Right ventricle myocardium inferior (tissue), 1 donor: Measurements from ENCODE around the gene NTM. TPM values are rescaled to one million over a fixed set of nuclear protein-coding genes. Genes with fewer than 3 reads are reported as not detected.

Source experiments
- ATAC-seq: fragments of 200-7000 bp; cut with Tn5 transposase; one replicate; pipeline ENCODE4 v1.9.1; 2020; ENCODE audit warnings: mild to moderate bottlenecking, moderate library complexity
- DNase-seq: peaks from one replicate; pipeline ENCODE4 v3.0.0; 2021; ENCODE audit errors: missing footprints
- intact Hi-C: fragments of 100-400 bp; cut with DNase I; formaldehyde crosslinking; loops from one replicate; pipeline ENCODE4 v1.11.0; 2022
- total RNA-seq: library from RNA; stranded (reverse); fragmentation: NEBNext Ultra II Directional; extraction: Animal tissue kit (Norgen Biotek cat#: 25700); gene quantifications from one replicate; pipeline ENCODE4 v1.2.1, GENCODE V29; 2021
- donor health status: DM: no; HTN: yes; CAD: no; lungs with severe emphysema.

Gene NTM
- total RNA-seq, 1 donor from 2014 or later = 2.9 TPM

- no peak for ATAC-seq
- DNase-seq = no peak
- intact Hi-C loops = no loop called here
Observed at GRCh38 chr11:131638889-131639288, 268.5 kb downstream of the NTM start.

- ATAC-seq (no peak), DNase-seq (no peak)
- intact Hi-C loops = no loop called here
Observed at GRCh38 chr11:131640320-131640719, 269.9 kb downstream of the NTM start.

GRCh38 chr11:131642756-131643531 lies 272.5 kb downstream of the NTM start:
- ATAC-seq (no peak), DNase-seq (no peak)
- intact Hi-C loops = no loop called here

GRCh38 chr11:131644204-131644795 lies 273.9 kb downstream of the NTM start:
- intact Hi-C loops = no loop called here
- DNase-seq = no peak
- ATAC-seq = no peak

- ATAC-seq (no peak), DNase-seq (no peak)
- intact Hi-C loops = no loop called here
Observed at GRCh38 chr11:131645237-131645636, 274.8 kb downstream of the NTM start.

GRCh38 chr11:131649856-131650255 lies 279.4 kb downstream of the NTM start:
- intact Hi-C loops = no loop called here

GRCh38 chr11:131652231-131652630 lies 281.8 kb downstream of the NTM start:
- intact Hi-C loops = no loop called here
- DNase-seq (no peak), ATAC-seq (no peak)

More at GRCh38 chr11:131649856-131650255, 279.4 kb downstream of the NTM start:
- ATAC-seq = no peak
- DNase-seq = no peak

- DNase-seq (no peak), ATAC-seq (no peak)
- intact Hi-C loops = no loop called here
Observed at GRCh38 chr11:131653260-131653659, 282.8 kb downstream of the NTM start.

GRCh38 chr11:131654849-131655248 lies 284.4 kb downstream of the NTM start:
- ATAC-seq (no peak), DNase-seq (no peak)
- intact Hi-C loops = no loop called here

GRCh38 chr11:131656179-131656838 lies 285.9 kb downstream of the NTM start:
- ATAC-seq = no peak
- no peak for DNase-seq
- intact Hi-C loops = no loop called here

GRCh38 chr11:131656839-131657211 lies 286.4 kb downstream of the NTM start:
- intact Hi-C loops = no loop called here
- no peak for ATAC-seq
- no peak for DNase-seq

- no peak for ATAC-seq
- intact Hi-C loops = no loop called here
Observed at GRCh38 chr11:131658414-131658813, 288.0 kb downstream of the NTM start.

GRCh38 chr11:131658952-131659351 lies 288.5 kb downstream of the NTM start:
- ATAC-seq = no peak
- no peak for DNase-seq
- intact Hi-C loops = no loop called here

More at GRCh38 chr11:131658414-131658813, 288.0 kb downstream of the NTM start:
- DNase-seq = no peak

- intact Hi-C loops = no loop called here
- no peak for DNase-seq
- no peak for ATAC-seq
Observed at GRCh38 chr11:131659931-131660330, 289.5 kb downstream of the NTM start.

GRCh38 chr11:131661132-131661531 lies 290.7 kb downstream of the NTM start:
- ATAC-seq (no peak), DNase-seq (no peak)
- intact Hi-C loops = no loop called here

GRCh38 chr11:131662317-131662972 lies 292.0 kb downstream of the NTM start:
- ATAC-seq (no peak), DNase-seq (no peak)
- intact Hi-C loops = no loop called here

- intact Hi-C loops = no loop called here
- ATAC-seq (no peak), DNase-seq (no peak)
Observed at GRCh38 chr11:131662993-131663392, 292.6 kb downstream of the NTM start.

GRCh38 chr11:131663405-131664200 lies 293.2 kb downstream of the NTM start:
- DNase-seq (no peak), ATAC-seq (no peak)
- intact Hi-C loops = no loop called here

- ATAC-seq (no peak), DNase-seq (no peak)
- intact Hi-C loops = no loop called here
Observed at GRCh38 chr11:131664293-131664692, 293.9 kb downstream of the NTM start.
